Caco-2 (cell line): ENCODE data around the gene RNF114. TPM values are rescaled to one million over a fixed set of nuclear protein-coding genes. Genes with fewer than 3 reads are reported as not detected.

ENCODE experiments used
- BruUV-seq: library from RNA; stranded (reverse); fragments of 400-500 nt; replicated peaks from 2 replicates; lab custom pipeline; 2021; lab: Mats Ljungman, UMichigan
- CTCF ChIA-PET: fragments of 300-600 bp; sonication (Branson Sonifier 250); formaldehyde crosslinking; loops from one replicate; lab custom pipeline; 2022; ENCODE audit warnings: antibody characterized with exemption; lab: Charles Lee
- POLR2A ChIA-PET: fragments of 300-600 bp; sonication (Branson Sonifier 250); formaldehyde crosslinking; loops from one replicate; lab custom pipeline; 2022; ENCODE audit warnings: antibody characterized with exemption; lab: Charles Lee
- DNase-seq, 2 experiments: peaks; one replicate each; pipeline versions ENCODE4 v3.0.0 to v3.0.0-alpha.2; 2020 to 2022
- H3K27me3 ChIP-seq: replicated peaks from 2 replicates; pipeline ENCODE4 v1.6.0; 2011; ENCODE audit warnings: low read length; ENCODE audit not compliant: control insufficient read depth, insufficient read depth
- H3K36me3 ChIP-seq: 2 replicates; pipeline ENCODE4 v1.5.1; 2011; ENCODE audit warnings: low read length; ENCODE audit not compliant: control insufficient read depth, insufficient read depth
- H3K4me1 ChIP-seq: fragments of 250-450 bp; sonication (Bioruptor Pico); 2 replicates; pipeline ENCODE4 v1.5.1; 2020; ENCODE audit warnings: mild to moderate bottlenecking
- H3K4me3 ChIP-seq: 2 replicates; pipeline ENCODE4 v1.5.1; 2011; ENCODE audit warnings: low read depth, mild to moderate bottlenecking, control low read depth, low read length
- H3K9me3 ChIP-seq: fragments of 250-450 bp; sonication (Bioruptor Pico); 2 replicates; pipeline ENCODE4 v1.5.1; 2020; ENCODE audit warnings: mild to moderate bottlenecking, moderate library complexity
- H3K27ac Mint-ChIP-seq: one replicate; pipeline ENCODE4 v1.8.0; 2022; ENCODE audit warnings: mixed read lengths; ENCODE audit not compliant: unreplicated experiment
- H3K27me3 Mint-ChIP-seq: one replicate; pipeline ENCODE4 v1.8.0; 2022; ENCODE audit warnings: mixed read lengths; ENCODE audit not compliant: insufficient read depth, unreplicated experiment
- H3K36me3 Mint-ChIP-seq: one replicate; pipeline ENCODE4 v1.8.0; 2022; ENCODE audit warnings: mild to moderate bottlenecking, mixed read lengths; ENCODE audit not compliant: insufficient read depth, unreplicated experiment
- H3K4me1 Mint-ChIP-seq: one replicate; pipeline ENCODE4 v1.8.0; 2022; ENCODE audit warnings: low read depth, mixed read lengths; ENCODE audit not compliant: unreplicated experiment
- H3K4me3 Mint-ChIP-seq: one replicate; pipeline ENCODE4 v1.8.0; 2022; ENCODE audit warnings: mild to moderate bottlenecking, moderate library complexity, mixed read lengths; ENCODE audit not compliant: unreplicated experiment
- H3K9me3 Mint-ChIP-seq: one replicate; pipeline ENCODE4 v1.8.0; 2022; ENCODE audit warnings: mixed read lengths; ENCODE audit not compliant: unreplicated experiment
- intact Hi-C: fragments of 100-400 bp; cut with micrococcal nuclease; formaldehyde crosslinking; loops from one replicate; pipeline ENCODE4 v1.10.0; 2022; ENCODE audit not compliant: unreplicated experiment
- total RNA-seq: library from RNA; stranded (reverse); gene quantifications from 2 replicates; pipeline ENCODE4 v1.2.3, GENCODE V29; 2022
- TF ChIP-seq, protein P1 (sequence below), 2 experiments: fragments of 200-600 bp in 1 of 2; IDR thresholded peaks; 1 replicate in 1 of 2; 2 replicates in 1 of 2; pipeline versions ENCODE4 v1.5.1 to v1.8.0; 2011 to 2022; ENCODE audit warnings: antibody characterized with exemption in 1 of 2, control low read depth in 1 of 2, inconsistent platforms in 1 of 2, low read depth in 1 of 2, low read length in 1 of 2, mild to moderate bottlenecking in 1 of 2, moderate library complexity in 1 of 2; ENCODE audit not compliant: insufficient read depth in 1 of 2, severe bottlenecking in 1 of 2, unreplicated experiment in 1 of 2

Gene RNF114
- total RNA-seq, 1 experiment from 2014 or later: 154 TPM

DNA sequence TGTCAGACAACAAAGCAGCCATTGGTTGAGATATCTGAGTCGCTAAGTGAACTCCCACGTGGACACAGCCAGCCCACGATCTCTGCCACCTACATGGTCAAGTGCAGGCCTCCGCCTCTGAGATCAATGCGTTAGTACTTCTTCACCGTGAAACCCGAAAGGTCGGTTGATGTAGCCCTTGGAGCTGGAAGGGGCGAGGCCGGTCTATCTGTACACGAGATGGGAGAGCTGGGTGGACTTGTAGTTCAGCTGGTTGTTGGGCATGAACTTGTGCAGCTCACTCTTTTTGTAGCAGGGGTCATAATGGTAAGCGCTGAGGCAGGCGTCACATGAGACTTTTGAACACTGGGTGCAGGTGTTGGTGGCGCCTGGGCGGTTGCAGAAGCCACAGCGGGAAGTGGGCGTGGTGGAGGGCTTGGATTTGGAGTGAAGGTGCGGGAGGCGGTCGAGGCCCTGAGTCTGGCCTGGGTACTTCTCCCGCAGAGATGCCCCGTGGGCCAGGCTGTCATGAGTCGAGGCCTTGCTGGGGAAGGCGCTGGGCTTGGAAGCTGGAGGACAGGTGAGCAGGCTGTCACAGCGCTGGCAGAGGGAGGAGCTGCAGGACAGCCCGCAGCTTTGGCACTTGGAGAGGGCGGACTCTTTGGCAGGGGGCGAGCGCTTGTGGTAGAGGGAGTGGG is 30.6 kb upstream of the RNF114 start:
- TF ChIP-seq, protein P1, sequence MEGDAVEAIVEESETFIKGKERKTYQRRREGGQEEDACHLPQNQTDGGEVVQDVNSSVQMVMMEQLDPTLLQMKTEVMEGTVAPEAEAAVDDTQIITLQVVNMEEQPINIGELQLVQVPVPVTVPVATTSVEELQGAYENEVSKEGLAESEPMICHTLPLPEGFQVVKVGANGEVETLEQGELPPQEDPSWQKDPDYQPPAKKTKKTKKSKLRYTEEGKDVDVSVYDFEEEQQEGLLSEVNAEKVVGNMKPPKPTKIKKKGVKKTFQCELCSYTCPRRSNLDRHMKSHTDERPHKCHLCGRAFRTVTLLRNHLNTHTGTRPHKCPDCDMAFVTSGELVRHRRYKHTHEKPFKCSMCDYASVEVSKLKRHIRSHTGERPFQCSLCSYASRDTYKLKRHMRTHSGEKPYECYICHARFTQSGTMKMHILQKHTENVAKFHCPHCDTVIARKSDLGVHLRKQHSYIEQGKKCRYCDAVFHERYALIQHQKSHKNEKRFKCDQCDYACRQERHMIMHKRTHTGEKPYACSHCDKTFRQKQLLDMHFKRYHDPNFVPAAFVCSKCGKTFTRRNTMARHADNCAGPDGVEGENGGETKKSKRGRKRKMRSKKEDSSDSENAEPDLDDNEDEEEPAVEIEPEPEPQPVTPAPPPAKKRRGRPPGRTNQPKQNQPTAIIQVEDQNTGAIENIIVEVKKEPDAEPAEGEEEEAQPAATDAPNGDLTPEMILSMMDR (IDR thresholded peaks at IDR 0.05; ENCODE audit: insufficient read depth in 1 of 2, low read depth in 1 of 2, low read length in 1 of 2, severe bottlenecking in 1 of 2, unreplicated experiment in 1 of 2): no peak
- intact Hi-C loops: no loop called here
- Mint-ChIP-seq H3K27ac (no peak overlapping the region), H3K27me3 (no peaks in the 10 kb centered on the region), H3K4me1 (peaks cover 6% of the 10 kb centered on the region), H3K9me3 (no peaks in the 10 kb centered on the region), H3K4me3 (no peak overlapping the region), H3K36me3 (peaks cover 68% of the 10 kb centered on the region)
- POLR2A ChIA-PET: interaction anchor here (1.8 kb wide), 1 partner anchor 11 kb away, joined by 6 read pairs; no protein-coding TSS in a partner anchor
- no peaks in the 10 kb centered on the region for H3K27me3 ChIP-seq
- peak in 1 of 2 experiments; percentile 49 for DNase-seq
- H3K36me3 ChIP-seq: peaks cover 5% of the 10 kb centered on the region
- BruUV-seq: no TSS peak
- no peaks in the 10 kb centered on the region for H3K9me3 ChIP-seq
- no peaks in the 10 kb centered on the region for H3K4me1 ChIP-seq
- CTCF ChIA-PET: interaction anchor here (1.0 kb wide), 1 partner anchor 11 kb away, joined by 3 read pairs; no protein-coding TSS in a partner anchor
- no peak overlapping the region for H3K4me3 ChIP-seq

DNA sequence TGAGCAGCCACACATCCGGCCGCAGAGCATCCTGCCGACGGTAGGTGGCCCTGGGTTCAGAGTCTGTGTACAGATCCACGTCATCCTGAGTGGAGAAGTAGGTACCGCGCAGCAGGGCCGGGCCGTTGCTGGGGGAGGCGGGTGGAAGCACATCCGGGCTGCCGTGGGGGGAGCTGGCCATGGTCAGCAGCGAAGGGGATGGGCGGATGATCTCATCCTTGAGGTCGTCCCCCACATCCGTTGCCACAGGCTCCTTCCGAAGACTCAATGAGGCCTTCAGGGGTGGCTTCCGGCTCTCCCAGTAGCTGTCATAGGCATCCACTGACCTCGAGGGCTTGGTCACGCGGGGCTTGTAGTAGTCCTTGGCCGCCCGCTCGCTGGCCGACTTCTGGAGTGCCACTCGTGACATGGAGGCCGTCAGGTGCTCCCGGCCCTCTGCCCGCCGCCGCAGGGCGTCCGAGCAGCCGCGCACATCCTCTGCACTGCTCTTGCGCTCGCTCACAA is 30.0 kb upstream of the RNF114 start:
- H3K27me3 ChIP-seq: no peaks in the 10 kb centered on the region
- no TSS peak for BruUV-seq
- no peaks in the 10 kb centered on the region for H3K4me1 ChIP-seq
- CTCF ChIA-PET: interaction anchor here (0.6 to 1.3 kb wide), 2 partner anchors 10 to 318 kb away, joined by 3 to 7 read pairs; no protein-coding TSS in a partner anchor
- peaks cover 64% of the 10 kb centered on the region for H3K36me3 Mint-ChIP-seq
- no peaks in the 10 kb centered on the region for H3K9me3 Mint-ChIP-seq
- intact Hi-C loops: no loop called here
- POLR2A ChIA-PET: interaction anchor here (1.1 to 1.8 kb wide), 2 partner anchors 10 to 17 kb away, joined by 3 to 6 read pairs; no protein-coding TSS in a partner anchor
- H3K27me3 Mint-ChIP-seq: no peaks in the 10 kb centered on the region
- H3K4me1 Mint-ChIP-seq: peaks cover 6% of the 10 kb centered on the region
- no peak overlapping the region for H3K4me3 ChIP-seq
- H3K36me3 ChIP-seq: peaks cover 5% of the 10 kb centered on the region
- no peak overlapping the region for H3K27ac Mint-ChIP-seq
- no peak overlapping the region for H3K4me3 Mint-ChIP-seq
- DNase-seq: no peak
- TF ChIP-seq, protein P1 (IDR thresholded peaks at IDR 0.05; ENCODE audit: insufficient read depth in 1 of 2, low read depth in 1 of 2, low read length in 1 of 2, severe bottlenecking in 1 of 2, unreplicated experiment in 1 of 2): no peak
- no peaks in the 10 kb centered on the region for H3K9me3 ChIP-seq

DNA sequence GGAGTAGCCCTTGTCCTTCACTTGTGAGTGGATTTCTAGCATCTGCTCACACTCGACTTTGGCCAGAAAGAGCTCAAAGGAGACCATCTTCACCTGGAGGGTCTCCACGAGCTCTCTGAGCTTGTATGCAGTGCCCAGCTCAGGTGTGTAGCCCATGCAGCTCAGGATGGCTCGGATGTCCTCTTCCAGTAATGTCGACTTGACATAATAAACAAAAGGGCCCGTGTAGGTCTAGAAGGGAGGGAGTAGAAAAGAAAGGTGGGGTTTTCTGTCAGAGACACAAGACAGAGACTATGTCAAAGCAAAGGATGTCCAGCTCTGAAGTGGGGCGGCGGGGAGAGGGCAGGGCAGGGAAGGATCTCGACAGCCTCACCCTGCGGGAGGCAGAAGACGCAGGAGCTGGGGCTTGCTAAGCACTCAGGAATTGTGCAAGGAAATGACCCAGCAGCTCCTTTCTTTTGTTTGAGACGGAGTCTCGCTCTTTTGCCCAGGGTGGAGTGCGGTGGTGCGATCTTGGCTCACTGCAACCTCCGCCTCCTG is 29.5 kb upstream of the RNF114 start:
- intact Hi-C loops: no loop called here
- ChIA-PET POLR2A (interaction anchor here (1.1 to 1.8 kb wide), 2 partner anchors 10 to 17 kb away, joined by 3 to 6 read pairs; no protein-coding TSS in a partner anchor), CTCF (interaction anchor here (0.5 to 1.4 kb wide), 4 partner anchors 10 to 319 kb away, joined by 3 to 7 read pairs (median 3); no protein-coding TSS in a partner anchor)
- Histone ChIP-seq H3K27me3 (no peaks in the 10 kb centered on the region), H3K4me1 (no peaks in the 10 kb centered on the region), H3K36me3 (peaks cover 5% of the 10 kb centered on the region), H3K4me3 (no peak overlapping the region), H3K9me3 (no peaks in the 10 kb centered on the region)
- H3K36me3 Mint-ChIP-seq: peaks cover 64% of the 10 kb centered on the region
- DNase-seq: no peak
- no peak overlapping the region for H3K4me3 Mint-ChIP-seq
- no peak overlapping the region for H3K27ac Mint-ChIP-seq
- TF ChIP-seq, protein P1 (IDR thresholded peaks at IDR 0.05; ENCODE audit: insufficient read depth in 1 of 2, low read depth in 1 of 2, low read length in 1 of 2, severe bottlenecking in 1 of 2, unreplicated experiment in 1 of 2): no peak
- H3K4me1 Mint-ChIP-seq: peaks cover 6% of the 10 kb centered on the region
- no peaks in the 10 kb centered on the region for H3K27me3 Mint-ChIP-seq
- no TSS peak for BruUV-seq
- no peaks in the 10 kb centered on the region for H3K9me3 Mint-ChIP-seq
